Body of pancreas (tissue), 4 donors: ENCODE measurements around the gene PLCG2. TPM values are rescaled to one million over a fixed set of nuclear protein-coding genes. Genes with fewer than 3 reads are reported as not detected.
A peak's percentile ranks its signal among the peaks of the same experiment; 100 is the strongest.

Experiments used
- ATAC-seq: fragments of 150-250 bp; one replicate; pipeline ENCODE4 v1.9.1; 2016
- DNase-seq, 4 donors: peaks; one replicate each; pipeline ENCODE4 v3.0.0-alpha.2; 2019
- H3K27ac ChIP-seq, 4 donors: fragments of 200-600 bp; sonication (generic); 1 replicate in 3 of 4; 2 replicates in 1 of 4; pipeline versions ENCODE4 v1.5.1 to v1.6.1; 2016 to 2019; ENCODE audit warnings: mild to moderate bottlenecking in 1 of 4, mixed read lengths in 1 of 4, moderate library complexity in 1 of 4
- H3K27me3 ChIP-seq, 2 donors: fragments of 200-600 bp; sonication (generic); one replicate each; pipeline ENCODE4 v1.6.0; 2016; ENCODE audit warnings: mild to moderate bottlenecking in 1 of 2
- H3K36me3 ChIP-seq, 2 donors: fragments of 200-600 bp; sonication (generic); replicated peaks in 1 of 2; 2 replicates each; pipeline ENCODE4 v1.5.1; 2016; ENCODE audit warnings: low read depth in 2 of 2; ENCODE audit not compliant: insufficient read depth in 1 of 2
- H3K4me1 ChIP-seq: fragments of 200-600 bp; sonication (generic); one replicate; pipeline ENCODE4 v1.6.0; 2016
- H3K4me3 ChIP-seq, 2 donors: fragments of 200-600 bp; sonication (generic); 1 replicate in 1 of 2; 2 replicates in 1 of 2; pipeline ENCODE4 v1.5.1; 2016 to 2019
- H3K9me3 ChIP-seq, 3 donors: fragments of 200-600 bp; sonication (generic); 1 replicate in 2 of 3; 2 replicates in 1 of 3; pipeline ENCODE4 v1.5.1; 2016
- POLR2A ChIP-seq, 3 donors: fragments of 450-650 bp; IDR thresholded peaks; one replicate each; pipeline ENCODE4 v1.6.1; 2016; ENCODE audit warnings: antibody characterized with exemption in 3 of 3, mild to moderate bottlenecking in 2 of 3
- WGBS, 2 donors: methylation state at CpG; one replicate each; pipeline ENCODE4 v1.1.5; 2017; 5-methylcytosine and 5-hydroxymethylcytosine counted together
- intact Hi-C: fragments of 100-400 bp; cut with DNase I; formaldehyde crosslinking; loops from one replicate; pipeline ENCODE4 v1.15.1; 2023
- total RNA-seq, 2 donors: library from RNA; depleted of rRNA; stranded (reverse); fragments of >200 nt; gene quantifications; one replicate each; pipeline ENCODE4 v1.1.0, GENCODE V29; 2016
- TF ChIP-seq, protein P1 (sequence below), 7 experiments: fragments of 450-650 bp in 4 of 7; fragments of 200-600 bp in 3 of 7; sonication (generic) in 3 of 7; IDR thresholded peaks; one replicate each; pipeline ENCODE4 v1.5.1; 2016 to 2019; ENCODE audit warnings: antibody characterized with exemption in 7 of 7

Gene PLCG2
- total RNA-seq, 2 donors from 2014 or later: 6.7 to 9.6 TPM

DNA sequence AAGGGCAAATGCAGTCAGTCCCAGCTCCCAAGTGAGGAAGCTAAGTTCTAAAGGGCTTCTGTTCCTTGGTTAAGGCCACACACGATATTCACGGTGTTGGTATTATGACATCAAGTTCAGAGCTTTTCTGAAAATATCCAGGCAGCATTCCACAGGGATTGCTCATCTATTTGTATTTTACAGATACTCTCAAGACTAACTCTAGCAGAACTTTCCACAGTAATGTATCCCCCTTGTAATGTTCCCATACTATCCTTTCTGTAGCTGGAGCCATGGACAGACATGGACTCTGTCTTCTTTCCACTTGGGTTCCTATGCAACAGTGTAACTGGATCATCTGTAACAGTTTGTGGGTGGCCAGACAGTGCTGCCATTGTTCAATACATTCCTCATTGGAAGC is 218.6 kb downstream of the PLCG2 start:
- TF ChIP-seq, protein P1, sequence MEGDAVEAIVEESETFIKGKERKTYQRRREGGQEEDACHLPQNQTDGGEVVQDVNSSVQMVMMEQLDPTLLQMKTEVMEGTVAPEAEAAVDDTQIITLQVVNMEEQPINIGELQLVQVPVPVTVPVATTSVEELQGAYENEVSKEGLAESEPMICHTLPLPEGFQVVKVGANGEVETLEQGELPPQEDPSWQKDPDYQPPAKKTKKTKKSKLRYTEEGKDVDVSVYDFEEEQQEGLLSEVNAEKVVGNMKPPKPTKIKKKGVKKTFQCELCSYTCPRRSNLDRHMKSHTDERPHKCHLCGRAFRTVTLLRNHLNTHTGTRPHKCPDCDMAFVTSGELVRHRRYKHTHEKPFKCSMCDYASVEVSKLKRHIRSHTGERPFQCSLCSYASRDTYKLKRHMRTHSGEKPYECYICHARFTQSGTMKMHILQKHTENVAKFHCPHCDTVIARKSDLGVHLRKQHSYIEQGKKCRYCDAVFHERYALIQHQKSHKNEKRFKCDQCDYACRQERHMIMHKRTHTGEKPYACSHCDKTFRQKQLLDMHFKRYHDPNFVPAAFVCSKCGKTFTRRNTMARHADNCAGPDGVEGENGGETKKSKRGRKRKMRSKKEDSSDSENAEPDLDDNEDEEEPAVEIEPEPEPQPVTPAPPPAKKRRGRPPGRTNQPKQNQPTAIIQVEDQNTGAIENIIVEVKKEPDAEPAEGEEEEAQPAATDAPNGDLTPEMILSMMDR (IDR thresholded peaks at IDR 0.05): no peak
- WGBS, 2 donors: 53 to 55% methylated on average over 2 of the region's 2 CpGs
- Histone ChIP-seq H3K36me3 (peaks cover 0 to 10% of the 10 kb centered on the region in 2 donors), H3K4me1 (peaks cover 4% of the 10 kb centered on the region), H3K4me3 (no peak overlapping the region), H3K9me3 (no peaks in the 10 kb centered on the region), H3K27me3 (no peaks in the 10 kb centered on the region), H3K27ac (peak overlapping the region in 2 of 4 donors; percentile 39 to 57)
- intact Hi-C loops: no loop called here
- DNase-seq (peak in 1 of 4 donors; percentile 17), ATAC-seq (peak; percentile 77)

DNA sequence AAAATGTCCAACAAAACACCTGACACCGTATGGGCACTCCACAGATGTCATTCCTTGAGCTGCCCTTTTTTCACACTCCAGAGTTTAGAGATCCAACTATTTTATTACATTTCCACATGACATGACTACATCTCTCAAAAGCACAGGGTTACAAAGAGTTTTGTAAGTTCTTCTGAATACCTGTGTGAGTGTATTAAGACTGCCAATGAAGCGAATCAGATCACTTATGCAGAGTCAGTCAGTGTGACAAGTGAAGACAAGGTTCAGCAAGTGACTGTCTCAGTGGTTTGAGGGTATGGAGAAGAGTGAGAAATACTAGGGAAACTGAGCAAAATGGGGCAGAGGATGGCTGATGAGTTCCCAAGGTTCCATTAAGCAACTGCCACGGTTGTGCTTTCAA is 223.7 kb downstream of the PLCG2 start:
- peaks cover 0 to 9% of the 10 kb centered on the region in 2 donors for H3K36me3 ChIP-seq
- ATAC-seq (no peak), DNase-seq (no peak)
- H3K4me3 ChIP-seq: no peak overlapping the region
- TF ChIP-seq POLR2A (IDR thresholded peaks at IDR 0.05): no peak
- TF ChIP-seq, protein P1 (IDR thresholded peaks at IDR 0.05): no peak
- no peaks in the 10 kb centered on the region for H3K9me3 ChIP-seq
- no peaks in the 10 kb centered on the region for H3K27me3 ChIP-seq
- intact Hi-C loops: no loop called here
- WGBS, 2 donors: 88 to 98% methylated on average over 3 of the region's 3 CpGs
- H3K4me1 ChIP-seq: peaks cover 29% of the 10 kb centered on the region
- H3K27ac ChIP-seq: peak overlapping the region; percentile 8 to 67 (median 36)

DNA sequence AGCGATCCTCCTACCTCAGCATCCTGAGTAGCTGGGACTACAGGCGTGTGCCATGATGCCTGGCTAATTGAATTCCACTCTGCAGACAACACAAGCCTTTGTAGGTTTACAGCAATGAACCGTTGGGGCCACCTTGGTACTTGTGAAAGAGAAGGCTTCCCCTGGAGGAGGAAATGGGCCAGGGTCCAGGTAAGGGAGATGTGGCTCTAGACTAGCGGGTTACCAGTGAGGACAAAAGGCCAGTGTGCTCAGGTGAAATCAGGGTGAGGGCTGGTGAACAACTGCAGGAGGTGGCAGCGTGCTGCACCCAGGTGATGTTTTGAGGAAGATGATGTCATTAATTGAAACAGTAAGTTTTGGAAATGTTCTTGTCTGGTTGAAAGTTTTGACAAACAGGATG is 225.5 kb downstream of the PLCG2 start:
- 65 to 71% methylated on average over 5 of the region's 5 CpGs for WGBS, 2 donors
- DNase-seq (peak; percentile 64 to 83 (median 74)), ATAC-seq (peak; percentile 90)
- Histone ChIP-seq H3K4me3 (no peak overlapping the region), H3K27ac (peak overlapping the region; percentile 48 to 67 (median 64)), H3K27me3 (no peaks in the 10 kb centered on the region), H3K4me1 (peaks cover 29% of the 10 kb centered on the region), H3K36me3 (peaks cover 0 to 4% of the 10 kb centered on the region in 2 donors), H3K9me3 (no peaks in the 10 kb centered on the region)
- TF ChIP-seq POLR2A (IDR thresholded peaks at IDR 0.05): no peak
- TF ChIP-seq, protein P1 (IDR thresholded peaks at IDR 0.05): no peak
- intact Hi-C loops: no loop called here

DNA sequence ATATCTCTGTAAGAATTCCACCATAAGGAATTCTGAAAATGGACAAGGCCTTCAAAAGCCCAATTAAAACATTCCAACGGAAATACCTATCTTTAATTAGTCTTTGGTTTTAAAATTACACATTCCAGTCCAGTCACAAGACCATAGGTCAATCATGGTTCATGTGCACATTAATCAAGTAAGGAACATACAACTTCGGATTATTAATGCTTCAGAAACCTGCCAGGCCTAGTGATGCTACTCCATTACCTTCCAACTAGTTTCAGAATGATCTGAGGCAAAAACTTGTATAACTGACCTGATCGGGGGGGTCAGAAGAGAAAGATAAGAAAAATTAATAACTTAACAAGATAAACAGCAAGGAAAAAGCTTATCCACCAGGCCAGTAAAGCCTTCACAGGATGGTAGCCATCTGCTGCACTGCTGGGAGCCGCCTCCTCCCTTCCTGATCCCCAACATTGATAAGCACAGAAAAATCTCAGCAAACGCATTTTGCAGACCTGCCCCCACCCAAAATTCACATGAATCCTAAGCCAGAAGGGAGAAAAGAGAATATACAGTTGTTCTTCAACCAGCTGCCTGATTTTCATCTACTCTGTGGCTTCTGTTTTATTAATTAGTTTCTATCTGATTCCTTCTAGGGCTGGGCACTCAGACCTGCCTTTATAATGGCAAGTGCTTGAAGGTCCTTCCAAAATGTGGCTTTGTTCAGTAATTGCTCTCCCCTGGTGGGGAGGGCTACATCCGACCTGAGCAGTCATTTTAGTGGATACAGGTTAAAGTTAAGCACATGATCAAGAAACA is 226.1 kb downstream of the PLCG2 start:
- 49 to 51% methylated on average over 6 of the region's 6 CpGs for WGBS, 2 donors
- peak overlapping the region; percentile 10 to 67 (median 56) for H3K27ac ChIP-seq
- peak; percentile 84 for ATAC-seq

More for the DNA sequence above, 226.1 kb downstream of the PLCG2 start:
- no peak overlapping the region for H3K4me3 ChIP-seq
- H3K27me3 ChIP-seq: no peaks in the 10 kb centered on the region
- TF ChIP-seq, protein P1 (IDR thresholded peaks at IDR 0.05): no peak
- no peak for TF ChIP-seq POLR2A (IDR thresholded peaks at IDR 0.05)
- no peaks in the 10 kb centered on the region for H3K36me3 ChIP-seq
- peak in 1 of 4 donors; percentile 27 for DNase-seq
- intact Hi-C loops: no loop called here
- peaks cover 33% of the 10 kb centered on the region for H3K4me1 ChIP-seq
- H3K9me3 ChIP-seq: no peaks in the 10 kb centered on the region
